Panc1 (cell line): Measurements from ENCODE around the gene ZBTB46. TPM values are rescaled to one million over a fixed set of nuclear protein-coding genes. Genes with fewer than 3 reads are reported as not detected.

Experiments used
- ATAC-seq: fragments of 200-7000 bp; cut with Tn5 transposase; 2 replicates; pipeline ENCODE4 v1.9.1; 2020; ENCODE audit warnings: mild to moderate bottlenecking, moderate library complexity
- BruUV-seq: library from RNA; stranded (reverse); fragments of 400-500 nt; replicated peaks from 2 replicates; lab custom pipeline; 2021; lab: Mats Ljungman, UMichigan
- CTCF ChIA-PET: fragments of 300-600 bp; sonication (Branson Sonifier 250); formaldehyde crosslinking; loops from one replicate; lab custom pipeline; 2022; ENCODE audit warnings: antibody characterized with exemption; lab: Charles Lee
- POLR2A ChIA-PET: fragments of 300-600 bp; sonication (Branson Sonifier 250); formaldehyde crosslinking; loops from one replicate; lab custom pipeline; 2022; ENCODE audit warnings: antibody characterized with exemption; lab: Charles Lee
- DNase-seq: peaks from one replicate; pipeline ENCODE4 v3.0.0-alpha.2; 2010; ENCODE audit warnings: low read depth, low spot score
- H3K27ac ChIP-seq: 2 replicates; pipeline ENCODE4 v1.5.1; 2011; ENCODE audit warnings: mild to moderate bottlenecking, low read length, inconsistent platforms
- H3K27me3 ChIP-seq: fragments of 200-500 bp; sonication (Bioruptor generic); 2 replicates; pipeline ENCODE4 v1.6.0; 2014; ENCODE audit warnings: low read length, inconsistent platforms; ENCODE audit not compliant: control insufficient read depth, insufficient read depth
- H3K36me3 ChIP-seq: fragments of 200-500 bp; sonication (Bioruptor generic); 2 replicates; pipeline ENCODE4 v1.5.1; 2014; ENCODE audit warnings: inconsistent platforms, mild to moderate bottlenecking, low read length, moderate library complexity; ENCODE audit not compliant: control insufficient read depth, insufficient read depth
- H3K4me1 ChIP-seq: 2 replicates; pipeline ENCODE4 v1.5.1; 2011; ENCODE audit warnings: inconsistent platforms, mild to moderate bottlenecking, low read length, moderate library complexity; ENCODE audit not compliant: control insufficient read depth, insufficient read depth
- H3K4me3 ChIP-seq, 2 experiments: 2 replicates each; pipeline ENCODE4 v1.5.1; 2011 to 2012; ENCODE audit warnings: low read depth in 2 of 2, low read length in 2 of 2, mild to moderate bottlenecking in 2 of 2, inconsistent platforms in 1 of 2, moderate library complexity in 1 of 2
- H3K9me3 ChIP-seq: fragments of 200-500 bp; sonication (Bioruptor generic); 2 replicates; pipeline ENCODE4 v1.5.1; 2014; ENCODE audit warnings: low read depth, mild to moderate bottlenecking, inconsistent platforms, low read length, moderate library complexity; ENCODE audit not compliant: control insufficient read depth, insufficient read depth
- CTCF ChIP-seq: fragments of 450-650 bp; IDR thresholded peaks from 2 replicates; pipeline ENCODE4 v1.5.1; 2017; ENCODE audit warnings: mild to moderate bottlenecking
- POLR2AphosphoS5 ChIP-seq: IDR thresholded peaks from 2 replicates; pipeline ENCODE4 v1.6.1; 2012; ENCODE audit warnings: mild to moderate bottlenecking, low read depth, low read length, moderate library complexity
- REST ChIP-seq, 2 experiments: IDR thresholded peaks; 2 replicates each; pipeline ENCODE4 v1.6.1; 2011 to 2012; ENCODE audit warnings: low read depth in 2 of 2, control low read depth in 1 of 2, low read length in 1 of 2, mild to moderate bottlenecking in 1 of 2, moderate library complexity in 1 of 2; ENCODE audit not compliant: insufficient read depth in 1 of 2
- SIN3A ChIP-seq: IDR thresholded peaks from 2 replicates; pipeline ENCODE4 v1.6.1; 2012; ENCODE audit warnings: low read depth, mild to moderate bottlenecking, low read length, moderate library complexity, borderline replicate concordance; ENCODE audit not compliant: insufficient read depth
- TCF7L2 ChIP-seq: IDR thresholded peaks from 2 replicates; pipeline ENCODE4 v1.6.1; 2011; ENCODE audit warnings: mild to moderate bottlenecking, low read depth, low read length, inconsistent platforms
- in situ Hi-C: cut with HindIII; loops from 2 replicates; pipeline ENCODE4 v1.10.0; 2016; ENCODE audit warnings: low sequenced_read_pairs, low pct_unique_long_range_greater_than_20kb
- intact Hi-C: fragments of 100-400 bp; cut with micrococcal nuclease; formaldehyde crosslinking; loops from one replicate; pipeline ENCODE4 v1.10.0; 2022; ENCODE audit not compliant: unreplicated experiment
- total RNA-seq: library from RNA; stranded (reverse); gene quantifications from one replicate; pipeline ENCODE4 v1.2.1, GENCODE V29; 2021; ENCODE audit not compliant: unreplicated experiment

The ZBTB46 gene
- total RNA-seq, 1 experiment from 2014 or later: 15.2 TPM

DNA sequence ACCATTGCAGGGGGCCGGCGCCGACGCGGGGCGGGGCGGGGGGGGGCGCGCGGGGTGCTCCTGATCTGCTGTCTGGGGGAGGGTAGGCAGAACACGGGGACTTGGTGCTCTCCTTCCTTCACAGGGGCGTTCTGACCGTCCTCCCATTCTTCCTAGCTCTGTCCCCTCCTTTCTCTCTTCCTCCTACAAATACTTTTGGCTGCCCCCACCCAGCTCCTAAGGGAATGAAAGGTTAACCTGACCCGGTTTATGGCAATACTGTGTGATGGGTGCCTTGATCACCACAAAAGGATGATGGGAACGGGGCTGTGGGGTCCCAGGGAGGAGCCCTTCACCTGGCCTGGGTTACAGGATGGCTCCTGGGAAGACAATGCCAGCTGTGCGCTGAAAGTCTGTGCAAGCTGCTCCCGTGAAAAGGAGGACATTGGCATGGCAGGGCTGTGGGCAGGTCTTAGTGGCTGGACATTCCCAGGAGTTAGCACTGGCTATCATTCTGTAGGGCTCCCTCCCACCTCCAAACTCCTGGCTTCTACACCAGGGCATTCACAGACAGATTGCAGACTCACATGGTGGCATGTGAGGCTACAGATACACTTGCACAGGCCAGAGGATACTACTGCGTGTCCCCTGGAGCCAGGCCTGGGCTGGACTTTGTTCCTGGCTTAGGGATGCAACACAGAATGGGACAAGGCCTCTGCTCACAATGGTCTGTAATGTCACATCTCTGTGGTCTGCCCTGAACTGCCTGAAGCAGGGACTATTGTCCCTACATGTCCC is 32.1 kb upstream of the ZBTB46 start:
- DNase-seq (no peak), ATAC-seq (no peak)
- H3K36me3 ChIP-seq: peaks cover 3% of the 10 kb centered on the region; the same call in 1 of the 2 replicates
- H3K4me3 ChIP-seq: peak overlapping the region; percentile 89 to 98
- TF ChIP-seq POLR2AphosphoS5 (no peak), TCF7L2 (no peak), CTCF (no peak), REST (IDR thresholded peaks at IDR 0.05; ENCODE audit: insufficient read depth in 1 of 2, low read depth in 2 of 2, low read length in 1 of 2) (no peak), SIN3A (no peak)
- intact Hi-C loops (no loop called here), in situ Hi-C loops (no loop called here)
- no peaks in the 10 kb centered on the region for H3K27me3 ChIP-seq
- POLR2A ChIA-PET: no interaction called here
- H3K27ac ChIP-seq: peak overlapping the region; percentile 84
- no peaks in the 10 kb centered on the region for H3K9me3 ChIP-seq
- H3K4me1 ChIP-seq: peaks cover 21% of the 10 kb centered on the region
- BruUV-seq: no TSS peak
- CTCF ChIA-PET: no interaction called here

DNA sequence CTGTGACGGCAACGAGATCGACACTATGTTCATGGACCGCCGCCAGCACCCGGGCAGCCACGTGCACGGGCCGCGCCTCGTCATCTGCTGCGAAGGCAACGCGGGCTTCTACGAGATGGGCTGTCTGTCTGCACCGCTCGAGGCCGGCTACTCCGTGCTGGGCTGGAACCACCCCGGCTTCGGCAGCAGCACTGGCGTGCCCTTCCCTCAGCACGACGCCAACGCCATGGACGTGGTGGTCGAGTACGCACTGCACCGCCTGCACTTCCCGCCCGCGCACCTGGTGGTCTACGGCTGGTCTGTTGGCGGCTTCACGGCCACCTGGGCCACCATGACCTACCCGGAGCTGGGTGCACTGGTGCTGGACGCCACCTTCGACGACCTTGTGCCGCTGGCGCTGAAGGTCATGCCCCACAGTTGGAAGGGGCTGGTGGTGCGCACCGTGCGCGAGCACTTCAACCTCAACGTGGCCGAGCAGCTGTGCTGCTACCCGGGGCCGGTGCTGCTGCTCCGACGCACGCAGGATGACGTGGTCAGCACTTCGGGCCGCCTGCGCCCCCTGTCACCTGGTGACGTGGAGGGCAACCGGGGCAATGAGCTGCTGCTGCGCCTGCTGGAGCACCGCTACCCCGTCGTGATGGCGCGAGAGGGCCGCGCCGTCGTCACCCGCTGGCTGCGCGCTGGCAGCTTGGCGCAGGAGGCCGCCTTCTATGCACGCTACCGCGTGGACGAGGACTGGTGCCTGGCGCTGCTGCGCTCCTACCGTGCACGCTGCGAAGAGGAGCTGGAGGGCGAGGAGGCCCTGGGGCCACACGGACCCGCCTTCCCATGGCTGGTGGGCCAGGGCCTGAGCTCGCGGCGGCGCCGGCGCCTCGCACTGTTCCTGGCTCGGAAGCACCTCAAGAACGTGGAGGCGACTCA is 31.2 kb upstream of the ZBTB46 start:
- in situ Hi-C loops (no loop called here), intact Hi-C loops (no loop called here)
- Histone ChIP-seq H3K27ac (no peak overlapping the region), H3K36me3 (peaks cover 3% of the 10 kb centered on the region; the same call in 1 of the 2 replicates), H3K9me3 (no peaks in the 10 kb centered on the region), H3K4me3 (no peak overlapping the region), H3K4me1 (peaks cover 25% of the 10 kb centered on the region), H3K27me3 (no peaks in the 10 kb centered on the region)
- ChIA-PET POLR2A (no interaction called here), CTCF (no interaction called here)
- no TSS peak for BruUV-seq
- no peak for DNase-seq
- ATAC-seq: no peak
- TF ChIP-seq TCF7L2 (no peak), CTCF (no peak), SIN3A (no peak), REST (IDR thresholded peaks at IDR 0.05; ENCODE audit: insufficient read depth in 1 of 2, low read depth in 2 of 2, low read length in 1 of 2) (no peak), POLR2AphosphoS5 (no peak)
